ENCODE data around the gene H2AZ2.
"Not testable (repeated sequence)": the region's sequence is repeated elsewhere in the genome, so short reads cannot be mapped to it uniquely, and the experiment has no call there.

The H2AZ2 gene

DNA sequence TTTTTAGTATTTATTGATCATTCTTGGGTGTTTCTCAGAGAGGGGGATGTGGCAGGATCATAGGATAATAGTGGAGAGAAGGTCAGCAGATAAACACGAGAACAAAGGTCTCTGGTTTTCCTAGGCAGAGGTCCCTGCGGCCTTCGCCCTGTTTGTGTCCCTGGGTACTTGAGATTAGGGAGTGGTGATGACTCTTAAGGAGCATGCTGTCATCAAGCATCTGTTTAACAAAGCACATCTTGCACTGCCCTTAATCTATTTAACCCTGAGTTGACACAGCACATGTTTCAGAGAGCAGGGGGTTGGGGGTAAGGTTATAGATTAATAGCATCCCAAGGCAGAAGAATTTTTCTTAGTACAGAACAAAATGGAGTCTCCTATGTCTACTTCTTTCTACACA lies 22.4 kb upstream of the H2AZ2 start:
- DNase-seq, result not testable (repeated sequence)

- no peak for DNase-seq
Measured at GRCh38 chr7:44867073-44867995, 19.4 kb upstream of the H2AZ2 start.

GRCh38 chr7:44861949-44862348 lies 14.1 kb upstream of the H2AZ2 start:
- DNase-seq, result not testable (repeated sequence)

DNA sequence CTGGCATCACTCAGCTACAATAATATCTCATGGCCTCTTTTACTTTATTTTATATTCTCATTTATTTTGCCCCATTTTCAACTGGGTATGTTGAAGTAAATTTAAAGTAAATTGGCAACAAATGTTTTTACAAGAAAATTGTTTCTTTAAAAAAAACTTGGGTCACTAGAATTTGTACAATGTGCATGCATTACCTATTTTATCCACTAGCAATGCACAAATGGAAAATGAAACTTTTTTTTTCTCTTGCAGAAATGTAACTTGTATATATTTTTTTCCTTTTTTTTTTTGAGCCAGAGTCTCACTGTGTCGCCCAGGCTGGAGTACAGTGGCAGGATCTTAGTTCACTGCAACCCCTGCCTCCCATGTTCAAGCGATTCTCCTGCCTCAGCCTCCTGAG lies 10.3 kb upstream of the H2AZ2 start:
- no peak for DNase-seq

DNA sequence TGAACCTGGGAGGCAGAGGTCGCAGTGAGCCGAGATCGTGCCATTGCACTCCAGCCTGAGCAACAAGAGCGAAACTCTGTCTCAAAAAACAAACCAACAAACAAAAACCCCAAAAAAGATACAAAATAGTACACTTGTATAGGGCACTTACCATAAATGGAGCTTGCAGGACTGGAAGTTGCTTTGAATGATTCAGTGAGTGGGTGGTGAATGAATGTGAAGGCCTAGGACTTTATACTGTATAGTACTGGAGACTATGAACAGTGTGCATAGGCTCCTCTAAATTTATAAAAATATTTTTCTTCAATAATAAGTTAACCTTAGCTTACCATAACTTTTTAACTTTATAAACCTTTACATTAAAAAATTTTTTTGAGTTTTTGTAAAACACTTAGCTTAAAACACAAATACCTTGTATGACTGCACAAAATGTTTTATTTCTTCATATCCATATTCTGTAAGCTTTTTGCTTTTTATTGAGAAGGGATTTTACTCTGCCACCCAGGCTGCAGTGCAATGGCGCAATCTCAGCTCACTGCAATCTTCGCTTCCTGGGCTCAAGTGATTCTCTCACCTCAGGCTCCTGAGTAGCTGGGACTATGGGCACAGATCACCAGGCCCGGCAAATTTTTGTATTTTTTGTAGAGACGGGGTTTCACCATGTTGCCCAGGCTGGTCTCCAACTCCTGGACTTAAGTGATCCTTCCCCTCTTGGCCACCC lies 6.9 kb upstream of the H2AZ2 start:
- no peak for DNase-seq

GRCh38 chr7:44853391-44853790 lies 5.5 kb upstream of the H2AZ2 start:
- no peak for DNase-seq

DNA sequence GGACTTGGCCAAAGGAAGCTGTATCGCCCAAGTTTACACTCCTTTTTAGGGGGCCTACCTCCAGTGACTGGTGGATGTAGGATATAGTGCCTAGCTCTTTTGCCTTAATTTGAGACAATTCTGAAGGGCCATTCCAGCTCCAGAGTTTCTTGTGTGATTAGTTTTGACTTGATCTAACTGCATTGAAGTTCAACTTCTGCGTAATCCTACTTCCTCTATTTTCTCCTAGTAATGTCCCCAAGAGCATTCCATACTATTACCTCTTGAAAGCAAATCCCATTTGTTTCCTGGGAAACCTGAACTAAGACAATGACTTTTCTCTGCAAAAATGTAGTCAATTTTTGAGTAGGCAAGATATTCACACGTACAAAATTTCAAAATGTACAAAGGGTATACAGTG lies 4.7 kb upstream of the H2AZ2 start:
- no peak for DNase-seq

DNA sequence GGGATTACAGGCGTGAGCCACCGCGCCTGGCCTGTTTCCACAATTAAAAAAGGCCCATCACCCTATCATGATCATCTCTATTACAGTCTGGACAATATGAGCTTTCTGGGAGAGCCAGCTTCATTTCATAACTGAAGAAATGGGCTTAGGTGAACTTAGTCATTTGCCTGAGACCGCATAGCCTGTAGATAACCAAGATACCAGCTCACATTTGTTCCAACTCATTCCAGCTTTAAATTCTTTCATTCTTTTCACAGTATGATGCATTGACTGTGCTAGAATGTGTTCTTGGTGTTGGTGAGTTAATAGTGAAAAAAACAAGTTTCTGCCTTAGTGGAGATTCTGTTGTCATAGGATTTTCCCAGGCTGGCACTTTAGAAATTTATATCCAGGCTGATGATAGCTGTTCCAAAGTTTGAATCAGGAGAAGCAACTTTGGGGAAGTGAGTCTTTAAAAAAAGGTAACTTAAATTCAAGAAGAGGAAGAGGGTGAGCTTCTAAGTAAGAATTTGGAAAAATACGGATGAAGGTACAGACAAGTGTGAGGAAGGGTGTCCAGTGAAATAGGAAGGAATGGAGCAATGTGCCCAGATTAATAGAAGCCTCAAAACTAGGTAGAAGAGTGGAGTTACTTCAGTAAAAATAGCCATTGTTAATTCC lies 2.1 kb upstream of the H2AZ2 start:
- no peak for DNase-seq

DNA sequence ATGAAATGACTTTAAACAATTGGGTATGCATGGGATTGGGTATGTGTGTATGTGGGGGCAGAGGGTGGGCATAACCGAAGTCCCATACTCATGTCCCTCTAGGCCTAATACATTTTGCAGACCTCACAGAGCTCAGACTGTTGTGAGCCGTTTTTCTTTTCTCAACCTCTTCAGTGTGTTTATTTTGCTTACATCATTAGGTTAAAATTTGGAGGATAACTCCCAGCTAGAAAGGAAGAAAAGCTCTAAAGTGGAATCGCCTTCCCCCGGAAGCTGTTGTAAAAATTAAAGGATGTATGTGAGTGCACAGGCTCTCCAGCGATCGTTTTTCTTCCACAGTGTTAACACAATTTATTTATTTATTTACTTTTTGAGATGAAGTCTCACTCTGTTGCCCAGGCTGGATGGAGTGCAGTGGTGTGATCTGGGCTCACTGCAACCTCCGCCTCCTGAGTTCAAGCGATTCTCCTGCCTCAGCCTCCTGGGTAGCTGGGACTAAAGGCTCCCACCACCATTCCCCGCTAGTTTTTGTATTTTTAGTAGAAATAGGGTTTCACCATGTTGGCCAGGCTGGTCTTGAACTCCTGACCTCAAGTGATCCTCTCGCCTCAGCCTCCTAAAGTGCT lies 1.5 kb upstream of the H2AZ2 start:
- DNase-seq, result no peak

DNA sequence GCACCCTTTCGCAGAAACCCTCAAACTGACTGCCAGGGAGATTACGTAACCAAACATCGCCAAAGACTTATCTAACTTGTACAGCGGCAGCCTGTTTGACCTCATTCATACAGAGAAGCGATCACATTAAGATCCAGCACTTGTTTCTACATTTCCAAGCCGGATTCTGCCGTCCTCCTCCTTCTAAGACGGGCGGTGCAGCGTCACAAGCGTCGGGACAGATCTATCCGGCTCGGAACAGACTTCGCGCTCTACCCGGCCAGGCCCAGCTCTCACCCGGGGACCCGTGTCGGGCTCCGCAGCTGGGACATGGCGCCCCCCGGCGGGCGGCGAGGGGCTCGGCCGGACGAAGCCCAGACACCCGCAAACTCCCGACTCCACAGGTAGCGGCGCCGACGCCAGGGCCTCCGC lies 373 bp downstream of the H2AZ2 start:
- peak; percentile 90 to 91 for DNase-seq

GRCh38 chr7:44846816-44847508 lies 925 bp downstream of the H2AZ2 start:
- DNase-seq, result no peak

GRCh38 chr7:44846390-44846789 lies 1.5 kb downstream of the H2AZ2 start:
- peak; percentile 15 to 36 for DNase-seq

- DNase-seq, result no peak
Measured at GRCh38 chr7:44845451-44845850, 2.4 kb downstream of the H2AZ2 start.

- DNase-seq, result not testable (repeated sequence)
Measured at GRCh38 chr7:44843440-44843839, 4.4 kb downstream of the H2AZ2 start.

DNA sequence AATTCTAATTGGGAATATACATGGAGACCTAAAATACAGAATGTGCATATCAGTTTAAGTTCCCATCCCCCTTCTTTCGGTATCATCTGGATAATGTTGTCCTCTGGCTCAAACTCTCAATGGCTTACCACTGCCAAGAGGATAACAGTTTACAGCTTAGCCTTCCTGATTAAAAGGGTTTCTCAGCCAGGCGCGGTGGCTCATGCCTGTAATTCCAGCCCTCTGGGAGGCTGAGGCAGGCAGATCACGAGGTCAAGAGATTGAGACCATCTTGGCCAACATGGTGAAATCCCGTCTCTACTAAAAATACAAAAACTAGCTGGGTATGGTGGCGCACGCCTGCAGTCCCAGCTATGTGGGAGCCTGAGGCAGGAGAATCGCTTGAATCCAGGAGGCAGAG lies 5.2 kb downstream of the H2AZ2 start:
- DNase-seq, result not testable (repeated sequence)

DNA sequence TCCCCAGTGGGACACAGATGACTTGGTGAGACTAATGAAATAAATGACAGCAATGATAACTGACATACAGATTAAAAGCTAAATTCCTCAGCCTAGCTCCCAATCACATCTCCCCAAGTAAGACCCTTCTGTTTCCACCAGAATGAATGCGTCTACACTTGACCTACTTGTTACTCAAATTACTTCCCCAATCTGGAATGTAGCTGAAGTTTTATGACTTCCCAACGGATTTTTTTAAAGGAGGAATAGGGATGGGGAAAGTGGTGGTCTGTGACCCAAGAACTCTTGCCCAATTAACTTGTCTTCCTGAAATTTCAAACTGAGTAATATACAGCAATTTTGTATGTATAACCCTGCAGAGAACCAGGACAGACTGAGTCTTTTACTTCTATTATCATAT lies 9.1 kb downstream of the H2AZ2 start:
- no peak for DNase-seq

DNA sequence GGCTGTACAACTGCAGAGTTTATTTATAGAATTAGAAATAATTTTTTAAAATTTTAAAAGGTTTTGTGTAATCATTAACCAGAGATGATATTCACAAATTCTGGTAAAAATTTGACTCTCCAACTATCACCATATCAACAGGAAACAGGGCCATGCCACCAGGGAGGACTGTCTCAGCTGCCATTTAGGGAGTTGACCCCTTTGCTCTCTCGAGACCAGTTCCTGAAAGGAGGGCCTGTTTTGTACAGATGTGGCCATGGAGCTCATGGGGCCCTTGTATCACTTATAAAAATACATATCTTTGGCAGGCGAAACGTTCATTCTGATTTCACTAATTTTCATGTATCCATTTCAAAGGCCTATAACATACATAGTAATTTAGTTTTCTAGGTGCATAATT lies 20.3 kb downstream of the H2AZ2 start:
- no peak for DNase-seq

DNA sequence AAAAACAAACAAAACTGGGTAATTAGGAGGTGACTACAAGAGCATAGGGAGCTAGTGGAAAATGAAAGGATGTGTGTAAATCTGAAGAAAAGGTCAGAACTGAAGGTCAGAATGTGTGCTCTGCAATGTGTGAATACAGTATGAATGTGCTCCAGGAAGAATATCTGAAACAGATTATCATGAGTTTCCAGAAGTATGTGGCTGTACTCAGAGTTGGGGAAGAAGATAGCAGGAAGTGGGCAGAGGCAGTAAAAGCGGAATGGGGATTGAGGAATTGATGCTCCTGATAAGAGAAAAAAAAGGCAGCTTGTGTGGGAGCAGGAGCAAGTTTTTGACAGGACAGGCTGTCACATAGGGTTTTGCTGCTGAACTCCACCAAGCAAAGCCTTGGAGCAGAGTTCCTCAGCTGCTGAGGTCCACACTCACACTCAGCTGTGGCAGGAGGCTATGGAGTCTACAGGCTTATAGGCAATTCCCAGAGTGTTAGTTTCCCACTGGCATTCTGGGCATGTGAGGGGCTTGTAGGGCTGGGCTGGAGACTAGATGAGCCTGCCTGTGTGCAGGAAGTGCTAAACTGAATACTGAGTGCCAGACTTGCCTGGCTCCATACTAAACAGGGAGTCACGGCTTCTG lies 22.9 kb downstream of the H2AZ2 start:
- no peak for DNase-seq

DNA sequence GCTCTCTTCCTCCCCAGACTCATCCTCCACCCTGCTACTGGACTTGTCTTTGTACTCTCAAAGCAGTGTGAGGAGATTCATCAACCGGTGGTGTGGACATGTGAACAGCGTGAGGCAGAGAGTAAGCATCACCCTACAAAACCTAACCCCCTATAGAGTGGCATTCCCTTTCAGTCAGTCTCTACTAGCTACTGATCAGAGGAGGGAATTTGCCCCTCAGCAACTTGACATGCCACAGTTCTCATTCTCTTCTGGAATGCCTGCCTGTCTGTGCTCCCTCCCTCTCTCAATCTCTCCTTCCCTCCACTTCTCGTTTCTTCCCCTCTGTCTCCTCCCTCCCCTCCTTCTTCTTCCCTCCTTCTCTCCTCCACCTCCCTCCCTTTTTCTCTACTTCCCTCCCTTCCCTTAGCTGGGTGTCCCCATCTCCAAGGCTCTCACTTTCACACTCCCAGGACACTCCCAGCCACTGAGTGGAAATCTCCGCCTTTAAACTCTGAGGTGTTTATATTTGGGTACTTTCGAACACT lies 24.6 kb downstream of the H2AZ2 start:
- no peak for DNase-seq

DNA sequence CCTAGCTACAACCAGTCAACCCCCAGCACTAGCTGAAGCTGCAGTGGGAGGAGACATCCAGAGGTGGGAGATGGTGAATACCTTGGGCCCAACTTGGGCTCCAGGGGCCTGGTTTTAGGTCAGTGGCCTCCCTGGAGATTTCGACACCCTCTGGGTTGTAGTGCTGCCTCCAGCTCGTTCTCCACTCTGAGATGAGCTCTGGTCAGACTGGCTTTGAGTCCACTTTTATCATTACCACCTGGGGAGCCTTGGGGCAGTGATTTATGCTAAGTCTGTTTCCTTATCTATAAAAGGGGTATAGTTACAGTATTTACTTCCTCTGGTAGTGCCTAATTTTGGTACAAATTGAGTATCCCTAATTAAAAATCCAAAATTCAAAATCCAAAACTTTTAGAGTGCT lies 28.6 kb downstream of the H2AZ2 start:
- no peak for DNase-seq

GRCh38 chr7:44814919-44815318 lies 33.0 kb downstream of the H2AZ2 start:
- DNase-seq, result no peak

- DNase-seq, result no peak
Measured at GRCh38 chr7:44811571-44811970, 36.3 kb downstream of the H2AZ2 start.

Data from CD4-positive, alpha-beta T cell treated with Interleukin-1 beta for 1 hour (primary cell).